WI38 (cell line): ENCODE results near the gene MRPL32.

ENCODE experiments used
- H3K4me3 ChIP-seq: 2 replicates; pipeline ENCODE4 v1.5.1; 2011; ENCODE audit warnings: low read depth, mild to moderate bottlenecking, control low read depth, low read length
- TF ChIP-seq, protein P1 (sequence below): IDR thresholded peaks from 2 replicates; pipeline ENCODE4 v1.5.1; 2012; ENCODE audit warnings: low read depth, mild to moderate bottlenecking, control low read depth, low read length

Gene MRPL32

DNA sequence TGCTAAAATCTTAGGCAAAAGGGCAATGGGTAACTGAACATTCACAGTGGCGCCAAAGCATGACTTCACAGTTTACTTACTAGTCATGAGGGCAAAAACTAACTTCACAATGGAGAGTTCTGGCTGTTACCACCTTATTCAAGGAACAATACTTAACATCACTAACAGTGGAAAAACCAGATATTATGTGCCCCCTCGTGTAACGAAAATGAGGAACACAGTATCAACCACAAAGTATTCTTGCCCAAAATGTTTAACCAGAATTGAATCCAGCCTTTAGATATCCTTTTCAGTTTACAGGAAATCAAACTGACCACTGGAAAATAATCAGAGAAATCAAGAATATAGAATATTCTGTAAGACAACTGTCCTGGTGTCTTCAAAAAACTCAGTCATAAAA lies 29.8 kb upstream of the MRPL32 start:
- TF ChIP-seq, protein P1, sequence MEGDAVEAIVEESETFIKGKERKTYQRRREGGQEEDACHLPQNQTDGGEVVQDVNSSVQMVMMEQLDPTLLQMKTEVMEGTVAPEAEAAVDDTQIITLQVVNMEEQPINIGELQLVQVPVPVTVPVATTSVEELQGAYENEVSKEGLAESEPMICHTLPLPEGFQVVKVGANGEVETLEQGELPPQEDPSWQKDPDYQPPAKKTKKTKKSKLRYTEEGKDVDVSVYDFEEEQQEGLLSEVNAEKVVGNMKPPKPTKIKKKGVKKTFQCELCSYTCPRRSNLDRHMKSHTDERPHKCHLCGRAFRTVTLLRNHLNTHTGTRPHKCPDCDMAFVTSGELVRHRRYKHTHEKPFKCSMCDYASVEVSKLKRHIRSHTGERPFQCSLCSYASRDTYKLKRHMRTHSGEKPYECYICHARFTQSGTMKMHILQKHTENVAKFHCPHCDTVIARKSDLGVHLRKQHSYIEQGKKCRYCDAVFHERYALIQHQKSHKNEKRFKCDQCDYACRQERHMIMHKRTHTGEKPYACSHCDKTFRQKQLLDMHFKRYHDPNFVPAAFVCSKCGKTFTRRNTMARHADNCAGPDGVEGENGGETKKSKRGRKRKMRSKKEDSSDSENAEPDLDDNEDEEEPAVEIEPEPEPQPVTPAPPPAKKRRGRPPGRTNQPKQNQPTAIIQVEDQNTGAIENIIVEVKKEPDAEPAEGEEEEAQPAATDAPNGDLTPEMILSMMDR = no peak
- no peak overlapping the region for H3K4me3 ChIP-seq

GRCh38 chr7:42906181-42906580 lies 26.0 kb upstream of the MRPL32 start:
- TF ChIP-seq, protein P1 = no peak
- H3K4me3 ChIP-seq = no peak overlapping the region

DNA sequence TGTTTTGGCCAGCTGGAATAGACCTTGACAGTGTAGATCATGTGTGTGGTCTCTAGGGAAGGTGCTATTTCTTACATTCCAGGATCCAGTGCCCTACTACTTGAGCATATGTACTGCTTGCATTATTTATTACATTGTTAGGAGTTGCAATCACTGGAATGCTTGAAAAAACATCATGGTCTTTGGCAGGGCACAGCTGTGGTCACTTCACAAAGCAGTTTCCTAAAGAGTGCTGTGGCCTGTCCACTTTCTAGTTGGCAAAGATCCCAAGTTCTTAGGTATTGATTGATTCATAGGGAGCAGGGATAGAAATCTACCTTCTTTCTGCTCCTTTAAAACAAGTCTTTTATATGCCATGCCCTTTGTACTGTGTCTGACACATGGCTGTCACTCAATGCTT lies 24.9 kb upstream of the MRPL32 start:
- TF ChIP-seq, protein P1 = no peak

GRCh38 chr7:42910306-42910705 lies 21.9 kb upstream of the MRPL32 start:
- no peak overlapping the region for H3K4me3 ChIP-seq
- TF ChIP-seq, protein P1 = no peak

More for the DNA sequence above, 24.9 kb upstream of the MRPL32 start:
- H3K4me3 ChIP-seq = no peak overlapping the region

- TF ChIP-seq, protein P1 = no peak
- peak within 1 kb of the TSS; percentile 69 for H3K4me3 ChIP-seq
Observed at GRCh38 chr7:42911454-42912447, 20.4 kb upstream of the MRPL32 start, which contains the start of gene C7orf25. Gene C7orf25, minus strand, starts transcription at chr7:42912070. Its CDS starts 1,170 bp downstream, at chr7:42910900.

GRCh38 chr7:42913591-42913990 lies 18.6 kb upstream of the MRPL32 start:
- no peak overlapping the region for H3K4me3 ChIP-seq
- TF ChIP-seq, protein P1 = no peak

DNA sequence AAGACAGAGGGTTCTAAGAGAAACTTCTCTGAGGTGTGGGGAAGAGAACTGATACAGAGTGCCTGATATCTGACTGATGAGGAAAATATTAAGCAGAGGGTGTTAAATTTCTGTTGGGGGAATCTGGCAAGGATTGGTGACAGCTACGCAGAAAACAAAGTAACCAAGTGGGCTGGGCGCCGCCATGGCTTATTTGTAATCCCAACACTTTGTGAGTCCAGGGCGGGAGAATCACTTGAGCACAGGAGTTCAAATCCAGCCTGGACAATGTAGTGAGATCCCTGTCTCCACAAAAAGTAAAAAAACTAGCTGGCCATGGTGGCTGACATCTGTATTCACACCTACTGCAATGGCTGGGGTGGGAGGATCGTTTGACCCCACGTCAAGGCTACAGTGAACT lies 18.2 kb upstream of the MRPL32 start:
- no peak overlapping the region for H3K4me3 ChIP-seq
- TF ChIP-seq, protein P1 = no peak
